Measurements from ENCODE around the gene LCN6. TPM values are rescaled to one million over a fixed set of nuclear protein-coding genes. Genes with fewer than 3 reads are reported as not detected.
"Not testable (repeated sequence)": the region's sequence is repeated elsewhere in the genome, so short reads cannot be mapped to it uniquely, and the experiment has no call there.

LCN6 gene
- total RNA-seq, 1 experiment from 2014 or later, result not detected

GRCh38 chr9:136790640-136791515, 42.6 kb upstream of the LCN6 start, which contains the start of gene TMEM141:
TSS of gene TMEM141 (plus strand) at chr9:136791344. CDS start at chr9:136791371, 27 bp downstream.
- Mint-ChIP-seq H3K4me3 (ENCODE audit: unreplicated experiment) (peak within 1 kb of the TSS; percentile 68), H3K27me3 (ENCODE audit: insufficient read depth, unreplicated experiment) (no peaks in the 10 kb centered on the region), H3K9me3 (ENCODE audit: unreplicated experiment) (no peaks in the 10 kb centered on the region), H3K27ac (ENCODE audit: unreplicated experiment) (peak within 1 kb of the TSS; percentile 84), H3K36me3 (ENCODE audit: insufficient read depth, unreplicated experiment) (peaks cover 33% of the 10 kb centered on the region), H3K4me1 (ENCODE audit: low read depth, unreplicated experiment) (peaks cover 45% of the 10 kb centered on the region)
- H3K4me3 ChIP-seq (ENCODE audit: low read depth, low read length), result peak within 1 kb of the TSS; percentile 98
- peaks cover 47% of the 10 kb centered on the region for H3K4me1 ChIP-seq
- intact Hi-C loops (cut with micrococcal nuclease; ENCODE audit: unreplicated experiment), result loop anchor here (1.0 to 10.0 kb wide), 4 partner anchors 10 to 454 kb away; partner anchors contain the start of genes SEC16A and TUBB4B
- CTCF ChIA-PET, result interaction anchor here (0.6 to 1.3 kb wide), 9 partner anchors 9 to 277 kb away, joined by 3 to 24 read pairs (median 3); no protein-coding TSS in a partner anchor
- no peak for TF ChIP-seq CTCF (IDR thresholded peaks at IDR 0.05; ENCODE audit: insufficient read depth in 1 of 2, low read depth in 1 of 2, low read length in 1 of 2, severe bottlenecking in 1 of 2, unreplicated experiment in 1 of 2)
- no TSS peak for BruUV-seq (replicated peaks)
- DNase-seq, result peak; percentile 100
- H3K36me3 ChIP-seq (ENCODE audit: control insufficient read depth, insufficient read depth, low read length), result peaks cover 10% of the 10 kb centered on the region
- H3K27me3 ChIP-seq (replicated peaks; ENCODE audit: control insufficient read depth, insufficient read depth, low read length), result no peaks in the 10 kb centered on the region
- POLR2A ChIA-PET, result interaction anchor here (0.5 to 1.0 kb wide), 3 partner anchors 10 to 202 kb away, joined by 3 to 11 read pairs (median 5); partner anchors contain the start of gene PAXX
- H3K9me3 ChIP-seq, result no peaks in the 10 kb centered on the region

- Mint-ChIP-seq H3K4me3 (ENCODE audit: unreplicated experiment) (peak overlapping the region; percentile 68), H3K9me3 (ENCODE audit: unreplicated experiment) (no peaks in the 10 kb centered on the region), H3K36me3 (ENCODE audit: insufficient read depth, unreplicated experiment) (peaks cover 33% of the 10 kb centered on the region), H3K4me1 (ENCODE audit: low read depth, unreplicated experiment) (peaks cover 50% of the 10 kb centered on the region), H3K27ac (ENCODE audit: unreplicated experiment) (peak overlapping the region; percentile 84), H3K27me3 (ENCODE audit: insufficient read depth, unreplicated experiment) (no peaks in the 10 kb centered on the region)
- TSS peak; percentile 6 for BruUV-seq (replicated peaks)
- Histone ChIP-seq H3K4me3 (ENCODE audit: low read depth, low read length) (no peak overlapping the region), H3K27me3 (replicated peaks; ENCODE audit: control insufficient read depth, insufficient read depth, low read length) (no peaks in the 10 kb centered on the region), H3K36me3 (ENCODE audit: control insufficient read depth, insufficient read depth, low read length) (peaks cover 10% of the 10 kb centered on the region), H3K9me3 (no peaks in the 10 kb centered on the region), H3K4me1 (peaks cover 45% of the 10 kb centered on the region)
- ChIA-PET POLR2A (no interaction called here), CTCF (no interaction called here)
- intact Hi-C loops (cut with micrococcal nuclease; ENCODE audit: unreplicated experiment), result loop anchor here (5.0 kb wide), 1 partner anchor 158 kb away; the partner anchor contains the start of gene C8G
- DNase-seq, result peak in 1 of 2 experiments; percentile 81
- no peak for TF ChIP-seq CTCF (IDR thresholded peaks at IDR 0.05; ENCODE audit: insufficient read depth in 1 of 2, low read depth in 1 of 2, low read length in 1 of 2, severe bottlenecking in 1 of 2, unreplicated experiment in 1 of 2)
These were observed 41.2 kb upstream of the LCN6 start for GRCh38 chr9:136789523-136789937.

- Mint-ChIP-seq H3K4me1 (ENCODE audit: low read depth, unreplicated experiment) (peaks cover 51% of the 10 kb centered on the region), H3K36me3 (ENCODE audit: insufficient read depth, unreplicated experiment) (peaks cover 33% of the 10 kb centered on the region), H3K27ac (ENCODE audit: unreplicated experiment) (peak overlapping the region; percentile 84), H3K4me3 (ENCODE audit: unreplicated experiment) (peak overlapping the region; percentile 68)
- Histone ChIP-seq H3K4me3 (ENCODE audit: low read depth, low read length) (peak overlapping the region; percentile 33), H3K4me1 (peaks cover 52% of the 10 kb centered on the region)
- H3K36me3 ChIP-seq (ENCODE audit: control insufficient read depth, insufficient read depth, low read length); H3K9me3 ChIP-seq; H3K27me3 ChIP-seq (replicated peaks; ENCODE audit: control insufficient read depth, insufficient read depth, low read length); H3K27me3 Mint-ChIP-seq (ENCODE audit: insufficient read depth, unreplicated experiment); H3K9me3 Mint-ChIP-seq (ENCODE audit: unreplicated experiment): not testable (repeated sequence)
- POLR2A ChIA-PET, result interaction anchor here (0.7 kb wide), 1 partner anchor 12 kb away, joined by 5 read pairs; no protein-coding TSS in a partner anchor
- peak; percentile 84 to 93 for DNase-seq
- BruUV-seq (replicated peaks), result TSS peak; percentile 29
- intact Hi-C loops (cut with micrococcal nuclease; ENCODE audit: unreplicated experiment), result loop anchor here (5.0 kb wide), 1 partner anchor 158 kb away; the partner anchor contains the start of gene C8G
- CTCF ChIA-PET, result interaction anchor here (0.5 to 0.9 kb wide), 2 partner anchors 247 to 519 kb away, joined by 4 to 5 read pairs; no protein-coding TSS in a partner anchor
These were observed 40.6 kb upstream of the LCN6 start for GRCh38 chr9:136788644-136789522.
